HepG2 (cell line): ENCODE measurements around the gene PLEKHA6. TPM values are rescaled to one million over a fixed set of nuclear protein-coding genes. Genes with fewer than 3 reads are reported as not detected.

Experiments
- ATAC-seq: fragments of 200-7000 bp; cut with Tn5 transposase; 3 replicates; pipeline ENCODE4 v1.9.1; 2020; ENCODE audit warnings: mild to moderate bottlenecking, moderate library complexity
- BruUV-seq: library from RNA; stranded (reverse); fragments of 400-500 nt; replicated peaks from 2 replicates; lab custom pipeline; 2021; lab: Mats Ljungman, UMichigan
- CTCF ChIA-PET: fragments of 300-600 bp; formaldehyde crosslinking; extraction: SDS; loops from one replicate; lab custom pipeline; 2021; ENCODE audit warnings: low total read pairs, inconsistent platforms, low intra/inter-chr PET ratio; lab: Yijun Ruan, JAX
- POLR2A ChIA-PET: fragments of 350-600 bp; sonication (Branson Sonifier 250); formaldehyde crosslinking; loops from one replicate; lab custom pipeline; 2020; ENCODE audit warnings: antibody characterized with exemption, inconsistent platforms; lab: Yijun Ruan, JAX
- DNase-seq: peaks from one replicate; pipeline ENCODE4 v3.0.0-alpha.2; 2015; ENCODE audit warnings: low spot score
- FAIRE-seq: peaks from 3 replicates; lab custom pipeline; 2011; peaks lifted over from hg19 to GRCh38; lab: Jason Lieb, UNC
- H2AFZ ChIP-seq: one replicate; pipeline ENCODE4 v1.6.1; 2011; ENCODE audit warnings: low read length, inconsistent platforms
- H3K27ac ChIP-seq: fragments of 300-600 bp; 3 replicates; pipeline ENCODE4 v1.8.0; 2011; ENCODE audit warnings: mixed run types, mild to moderate bottlenecking, mixed read lengths, low read length, inconsistent platforms; ENCODE audit not compliant: insufficient read depth; ENCODE audit errors: extremely low read length
- H3K27me3 ChIP-seq, 2 experiments: fragments of 200-600 bp in 1 of 2; 2 replicates in 1 of 2; 3 replicates in 1 of 2; pipeline versions ENCODE4 v1.6.0 to v1.8.0; 2011; ENCODE audit warnings: low read length in 2 of 2, mild to moderate bottlenecking in 2 of 2, moderate library complexity in 2 of 2, inconsistent platforms in 1 of 2; ENCODE audit not compliant: insufficient read depth in 2 of 2, control insufficient read depth in 1 of 2
- H3K36me3 ChIP-seq, 2 experiments: fragments of 200-600 bp in 1 of 2; replicated peaks in 1 of 2; 2 replicates in 1 of 2; 3 replicates in 1 of 2; pipeline versions ENCODE4 v1.5.1 to v1.8.0; 2011; ENCODE audit warnings: low read length in 2 of 2, inconsistent platforms in 1 of 2; ENCODE audit not compliant: insufficient read depth in 2 of 2, control insufficient read depth in 1 of 2
- H3K4me1 ChIP-seq: 2 replicates; pipeline ENCODE4 v1.5.1; 2012; ENCODE audit warnings: low read length, inconsistent platforms; ENCODE audit not compliant: insufficient read depth
- H3K4me2 ChIP-seq: 2 replicates; pipeline ENCODE4 v1.6.0; 2011; ENCODE audit warnings: low read depth, low read length, inconsistent platforms
- H3K4me3 ChIP-seq, 3 experiments: fragments of 200-600 bp in 1 of 3; sonication (generic), shearing (Covaris generic) in 1 of 3; replicated peaks in 1 of 3; 2 replicates each; pipeline ENCODE4 v1.5.1; 2011 to 2016; ENCODE audit warnings: low read length in 3 of 3, inconsistent platforms in 2 of 3, low read depth in 2 of 3, mild to moderate bottlenecking in 2 of 3, control low read depth in 1 of 3, mixed read lengths in 1 of 3; ENCODE audit not compliant: insufficient read depth in 1 of 3
- H3K79me2 ChIP-seq: one replicate; pipeline ENCODE4 v1.6.1; 2011; ENCODE audit warnings: low read length, inconsistent platforms; ENCODE audit not compliant: insufficient read depth
- H3K9ac ChIP-seq: 2 replicates; pipeline ENCODE4 v1.6.0; 2011; ENCODE audit warnings: mild to moderate bottlenecking, low read depth, low read length, inconsistent platforms; ENCODE audit not compliant: insufficient read depth
- H3K9me3 ChIP-seq: 2 replicates; pipeline ENCODE4 v1.5.1; 2012; ENCODE audit warnings: mild to moderate bottlenecking, low read length
- H4K20me1 ChIP-seq: 2 replicates; pipeline ENCODE4 v1.6.0; 2011; ENCODE audit warnings: inconsistent platforms, mild to moderate bottlenecking, low read length, moderate library complexity; ENCODE audit not compliant: insufficient read depth
- HNRNPK ChIP-seq: fragments of 200-400 bp; formaldehyde crosslinking; IDR thresholded peaks from 2 replicates; pipeline ENCODE4 v1.6.1; 2018; ENCODE audit warnings: low read length, low read depth, moderate library complexity, mild to moderate bottlenecking; ENCODE audit not compliant: poor library complexity, severe bottlenecking
- KAT2B ChIP-seq: fragments of 150-350 bp; IDR thresholded peaks from 2 replicates; pipeline ENCODE4 v1.6.1; 2014; ENCODE audit warnings: low read depth, low read length, borderline replicate concordance
- MAZ ChIP-seq, 2 experiments: sonication (generic) in 1 of 2; formaldehyde crosslinking in 1 of 2; IDR thresholded peaks; 2 replicates each; pipeline versions ENCODE4 v1.5.0 to v1.6.1; 2012 to 2020; ENCODE audit warnings: low read depth in 2 of 2, mild to moderate bottlenecking in 2 of 2, borderline replicate concordance in 1 of 2, improper control_type of control experiment in 1 of 2, low read length in 1 of 2, missing genetic modification reagents in 1 of 2, moderate library complexity in 1 of 2
- NBN ChIP-seq: fragments of 450-650 bp; conservative IDR thresholded peaks from 2 replicates; pipeline ENCODE4 v1.6.1; 2017
- NFE2 ChIP-seq: sonication (generic); formaldehyde crosslinking; IDR thresholded peaks from 2 replicates; pipeline ENCODE4 v1.4.0; 2020; ENCODE audit warnings: missing genetic modification reagents
- PCBP2 ChIP-seq: fragments of 200-400 bp; formaldehyde crosslinking; optimal IDR thresholded peaks from 2 replicates; pipeline ENCODE3; 2018; ENCODE audit warnings: low read length, low read depth; ENCODE audit not compliant: poor library complexity, severe bottlenecking
- RELA ChIP-seq: sonication (generic); formaldehyde crosslinking; IDR thresholded peaks from 2 replicates; pipeline ENCODE4 v1.4.0; 2020; ENCODE audit warnings: missing genetic modification reagents
- RFX3 ChIP-seq: IDR thresholded peaks from 2 replicates; pipeline ENCODE4 v1.6.1; 2016; ENCODE audit warnings: missing biosample characterization, missing genetic modification reagents
- TCF7L2 ChIP-seq: IDR thresholded peaks from 2 replicates; pipeline ENCODE4 v1.6.1; 2011; ENCODE audit warnings: mild to moderate bottlenecking, low read depth, low read length, moderate library complexity
- ZMYM2 ChIP-seq: sonication (generic); formaldehyde crosslinking; IDR thresholded peaks from 2 replicates; pipeline ENCODE4 v1.8.0; 2022; ENCODE audit warnings: mild to moderate bottlenecking, missing genetic modification reagents
- ZNF639 ChIP-seq: conservative IDR thresholded peaks from 2 replicates; pipeline ENCODE4 v1.6.1; 2018; ENCODE audit warnings: missing genetic modification reagents
- ZSCAN20 ChIP-seq: sonication (generic); formaldehyde crosslinking; IDR thresholded peaks from 2 replicates; pipeline ENCODE4 v1.4.0; 2020; ENCODE audit warnings: missing genetic modification reagents, mild to moderate bottlenecking, borderline replicate concordance
- ZSCAN25 ChIP-seq: sonication (generic); formaldehyde crosslinking; IDR thresholded peaks from 2 replicates; pipeline ENCODE4 v1.8.0; 2022; ENCODE audit warnings: mild to moderate bottlenecking, missing genetic modification reagents
- WGBS: methylation state at CpG from one replicate; pipeline ENCODE4 v1.1.6; 2017; ENCODE audit warnings: low lambda C conversion rate; 5-methylcytosine and 5-hydroxymethylcytosine counted together
- in situ Hi-C: cut with HindIII; loops from 2 replicates; pipeline ENCODE4 v1.10.0; 2017; ENCODE audit warnings: low pct_unique_long_range_greater_than_20kb; ENCODE audit not compliant: extremely low pct_ligation_motif_present
- intact Hi-C: fragments of 100-400 bp; cut with micrococcal nuclease; formaldehyde crosslinking; loops from one replicate; pipeline ENCODE4 v1.10.0; 2022; ENCODE audit not compliant: unreplicated experiment
- polyA plus RNA-seq, 8 experiments: library from polyadenylated mRNA; depleted of rRNA in 3 of 8; stranded (reverse) in 7 of 8; unstranded in 1 of 8; fragments of >200 nt; fragmentation: Illumina TruSeq in 4 of 8; extraction: Trizol in 4 of 8; gene quantifications; 2 replicates each; pipeline versions ENCODE4 v1.2.1 to v1.2.3, GENCODE V29; 2011 to 2016; ENCODE audit warnings: low read depth in 4 of 8, missing spikeins in 1 of 8, mixed read lengths in 1 of 8; ENCODE audit not compliant: insufficient read depth in 1 of 8
- total RNA-seq, 5 experiments: library from RNA; depleted of rRNA; stranded (reverse); fragments of >200 nt; fragmentation: Illumina TruSeq; extraction: Trizol; gene quantifications; 2 replicates each; pipeline ENCODE4 v1.2.3, GENCODE V29; 2016; ENCODE audit warnings: low read depth in 1 of 5

The PLEKHA6 gene
- total and polyA plus RNA-seq, 2 of the 13 experiments (the other 11 are each of a cell fraction or from before 2014, with no cell fraction given) = 5.3 to 11.4 TPM

- ChIA-PET CTCF (no interaction called here), POLR2A (no interaction called here)
- in situ Hi-C loops (no loop called here), intact Hi-C loops (no loop called here)
- Histone ChIP-seq H3K79me2 (no peaks in the 10 kb centered on the region), H3K4me3 (no peak overlapping the region), H4K20me1 (no peaks in the 10 kb centered on the region), H3K36me3 (peaks cover 0 to 1% of the 10 kb centered on the region in 2 experiments; a peak in 2 of 5 replicates), H2AFZ (no peak overlapping the region), H3K27me3 (no peaks in the 10 kb centered on the region), H3K9ac (no peak overlapping the region), H3K4me1 (peaks cover 25% of the 10 kb centered on the region), H3K27ac (no peak overlapping the region), H3K9me3 (no peaks in the 10 kb centered on the region), H3K4me2 (no peak overlapping the region)
- 86% methylated on average over 11 of the region's 12 CpGs for WGBS
- FAIRE-seq = no peak
- BruUV-seq = no TSS peak
- no peak for DNase-seq
- TF ChIP-seq KAT2B (no peak), ZSCAN25 (CRISPR knock-in tag) (no peak)
- no peak for ATAC-seq
Observed at GRCh38 chr1:204250428-204251030, 109.2 kb downstream of the PLEKHA6 start.

- FAIRE-seq = no peak
- Histone ChIP-seq H3K9me3 (no peaks in the 10 kb centered on the region), H3K27ac (no peak overlapping the region), H3K36me3 (peaks cover 2% of the 10 kb centered on the region in 2 experiments; a peak in 2 of 5 replicates)
- intact Hi-C loops = no loop called here
- CTCF ChIA-PET = no interaction called here
- TF ChIP-seq NFE2 (CRISPR knock-in tag) (no peak), NBN (no peak), ZNF639 (CRISPR knock-in tag) (no peak), TCF7L2 (no peak), RELA (CRISPR knock-in tag) (no peak), MAZ (IDR thresholded peaks at IDR 0.05; ENCODE audit: borderline replicate concordance, low read depth, low read length) (no peak), MAZ (CRISPR knock-in tag; IDR thresholded peaks at IDR 0.05; ENCODE audit: low read depth) (no peak), ZMYM2 (CRISPR knock-in tag) (no peak), PCBP2 (no peak), ZSCAN20 (CRISPR knock-in tag) (no peak), HNRNPK (no peak), RFX3 (CRISPR knock-in tag) (no peak)
- TF ChIP-seq, all 625 proteins: peak for 0
- DNase-seq (no peak), ATAC-seq (no peak)
- H2AFZ ChIP-seq = no peak overlapping the region
- POLR2A ChIA-PET = no interaction called here
- H3K4me2 ChIP-seq = no peak overlapping the region
- no TSS peak for BruUV-seq
- WGBS = 79% methylated on average over 7 of the region's 7 CpGs
- H4K20me1 ChIP-seq = no peaks in the 10 kb centered on the region
- no peaks in the 10 kb centered on the region for H3K79me2 ChIP-seq
- H3K4me3 ChIP-seq = no peak overlapping the region
- H3K27me3 ChIP-seq = no peaks in the 10 kb centered on the region
- peaks cover 19% of the 10 kb centered on the region for H3K4me1 ChIP-seq
- in situ Hi-C loops = no loop called here
- no peak overlapping the region for H3K9ac ChIP-seq
Observed at GRCh38 chr1:204249736-204250427, 109.8 kb downstream of the PLEKHA6 start.
